Urinary bladder (tissue), 4 donors: ENCODE results near the gene HOXA6. TPM values are rescaled to one million over a fixed set of nuclear protein-coding genes. Genes with fewer than 3 reads are reported as not detected.

Experiments
- DNase-seq: peaks from one replicate; pipeline ENCODE4 v3.0.0-alpha.2; 2015; ENCODE audit errors: extremely low spot score
- H3K27ac ChIP-seq: one replicate; pipeline ENCODE4 v1.5.1; 2013; ENCODE audit warnings: low read depth, mild to moderate bottlenecking, moderate library complexity
- H3K36me3 ChIP-seq: one replicate; pipeline ENCODE4 v1.6.1; 2013; ENCODE audit warnings: mild to moderate bottlenecking, moderate library complexity; ENCODE audit not compliant: insufficient read depth
- H3K4me1 ChIP-seq: one replicate; pipeline ENCODE4 v1.6.1; 2013; ENCODE audit warnings: mild to moderate bottlenecking, moderate library complexity; ENCODE audit not compliant: insufficient read depth
- H3K4me3 ChIP-seq: one replicate; pipeline ENCODE4 v1.5.1; 2013; ENCODE audit warnings: low read depth, low read length
- WGBS: extraction: QIAGEN DNeasy Blood & Tissue Kit; methylation state at CpG from one replicate; pipeline ENCODE4 v1.1.7; 2013; 5-methylcytosine and 5-hydroxymethylcytosine counted together
- polyA plus RNA-seq: library from polyadenylated mRNA; stranded (reverse); fragments of 200-250 nt; gene quantifications from one replicate; pipeline ENCODE4 v1.2.3, GENCODE V29; 2013
- total RNA-seq: library from RNA; depleted of rRNA; stranded (reverse); fragments of >200 nt; gene quantifications from one replicate; pipeline ENCODE4 v1.2.3, GENCODE V29; 2014
- donor health status: healthy with polysubstance abuse.
- donor health status: healthy.

HOXA6 gene
- total and polyA plus RNA-seq, 2 donors: 4.4 to 8.4 TPM

GRCh38 chr7:27141137-27141922 lies 6.2 kb downstream of the HOXA6 start:
- Histone ChIP-seq H3K27ac (no peak overlapping the region), H3K4me1 (no peaks in the 10 kb centered on the region), H3K36me3 (peaks cover 3% of the 10 kb centered on the region), H3K4me3 (peak overlapping the region; percentile 41)
- WGBS: 88% methylated on average over 18 of the region's 18 CpGs
- no peak for DNase-seq

DNA sequence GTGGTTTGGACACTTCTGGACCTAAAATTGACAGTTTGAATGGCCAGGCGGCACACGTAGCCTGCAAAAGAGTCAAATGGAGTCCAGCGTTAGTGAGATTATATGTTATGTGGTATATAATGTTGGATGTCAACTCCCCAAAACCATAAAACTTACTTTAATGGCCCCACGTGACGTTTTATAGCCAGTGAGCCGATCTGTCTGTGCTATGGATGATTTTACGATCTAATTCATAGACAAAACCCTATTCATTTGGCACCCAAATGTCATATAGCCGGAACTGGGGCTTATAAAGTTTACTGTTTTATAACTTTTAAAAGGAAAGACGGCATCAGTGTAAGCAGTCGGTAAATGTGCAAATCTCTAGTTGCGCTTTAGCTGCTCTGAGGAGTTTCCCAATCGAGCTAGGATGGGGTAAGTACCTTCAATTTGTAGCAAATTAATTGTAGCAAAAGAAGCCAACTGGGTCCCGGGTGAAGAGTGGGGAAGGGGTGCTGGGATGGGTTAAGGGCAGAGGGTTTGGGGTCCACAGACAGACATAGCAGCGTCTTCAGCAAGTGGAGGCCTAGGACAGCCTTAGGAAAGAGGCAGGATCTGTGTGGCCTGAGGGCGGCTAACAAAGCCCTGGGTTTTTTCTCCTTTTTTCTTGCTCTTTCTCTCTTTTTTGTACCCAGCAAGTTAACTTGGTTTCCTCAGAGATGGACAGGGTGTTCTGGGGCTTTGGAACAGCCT lies 7.3 kb downstream of the HOXA6 start:
- Histone ChIP-seq H3K4me3 (no peak overlapping the region), H3K4me1 (no peaks in the 10 kb centered on the region), H3K36me3 (peaks cover 3% of the 10 kb centered on the region), H3K27ac (peak overlapping the region; percentile 69)
- WGBS: 82% methylated on average over 15 of the region's 15 CpGs
- DNase-seq: no peak

GRCh38 chr7:27139334-27140125 lies 8.0 kb downstream of the HOXA6 start:
- Histone ChIP-seq H3K27ac (peak overlapping the region; percentile 69), H3K4me1 (no peaks in the 10 kb centered on the region), H3K4me3 (peak overlapping the region; percentile 18), H3K36me3 (peaks cover 3% of the 10 kb centered on the region)
- WGBS: 75% methylated on average over 53 of the region's 53 CpGs
- DNase-seq: no peak

- H3K4me1 ChIP-seq: no peaks in the 10 kb centered on the region
- no peak for DNase-seq
- H3K36me3 ChIP-seq: peaks cover 3% of the 10 kb centered on the region
- H3K27ac ChIP-seq: peak overlapping the region; percentile 69
- WGBS: 76% methylated on average over 11 of the region's 11 CpGs
- H3K4me3 ChIP-seq: peak overlapping the region; percentile 18
These were observed 8.6 kb downstream of the HOXA6 start for GRCh38 chr7:27138985-27139333.

- WGBS: 92% methylated on average over 1 of the region's 1 CpG
- DNase-seq: no peak
- Histone ChIP-seq H3K27ac (peak overlapping the region; percentile 53), H3K4me3 (no peak overlapping the region), H3K4me1 (no peaks in the 10 kb centered on the region), H3K36me3 (peaks cover 3% of the 10 kb centered on the region)
These were observed 9.1 kb downstream of the HOXA6 start for GRCh38 chr7:27138472-27138871.

- H3K4me1 ChIP-seq: no peaks in the 10 kb centered on the region
These were observed 9.8 kb downstream of the HOXA6 start for GRCh38 chr7:27137640-27138315.

GRCh38 chr7:27134392-27134791 lies 13.2 kb downstream of the HOXA6 start:
- H3K4me1 ChIP-seq: peaks cover 3% of the 10 kb centered on the region
- 35% methylated on average over 2 of the region's 2 CpGs for WGBS
- no peak overlapping the region for H3K27ac ChIP-seq
- no peak for DNase-seq
- no peak overlapping the region for H3K4me3 ChIP-seq
- H3K36me3 ChIP-seq: no peaks in the 10 kb centered on the region

More at GRCh38 chr7:27137640-27138315, 9.8 kb downstream of the HOXA6 start:
- Histone ChIP-seq H3K27ac (no peak overlapping the region), H3K36me3 (no peaks in the 10 kb centered on the region), H3K4me3 (no peak overlapping the region)
- DNase-seq: no peak
- 82% methylated on average over 2 of the region's 2 CpGs for WGBS

DNA sequence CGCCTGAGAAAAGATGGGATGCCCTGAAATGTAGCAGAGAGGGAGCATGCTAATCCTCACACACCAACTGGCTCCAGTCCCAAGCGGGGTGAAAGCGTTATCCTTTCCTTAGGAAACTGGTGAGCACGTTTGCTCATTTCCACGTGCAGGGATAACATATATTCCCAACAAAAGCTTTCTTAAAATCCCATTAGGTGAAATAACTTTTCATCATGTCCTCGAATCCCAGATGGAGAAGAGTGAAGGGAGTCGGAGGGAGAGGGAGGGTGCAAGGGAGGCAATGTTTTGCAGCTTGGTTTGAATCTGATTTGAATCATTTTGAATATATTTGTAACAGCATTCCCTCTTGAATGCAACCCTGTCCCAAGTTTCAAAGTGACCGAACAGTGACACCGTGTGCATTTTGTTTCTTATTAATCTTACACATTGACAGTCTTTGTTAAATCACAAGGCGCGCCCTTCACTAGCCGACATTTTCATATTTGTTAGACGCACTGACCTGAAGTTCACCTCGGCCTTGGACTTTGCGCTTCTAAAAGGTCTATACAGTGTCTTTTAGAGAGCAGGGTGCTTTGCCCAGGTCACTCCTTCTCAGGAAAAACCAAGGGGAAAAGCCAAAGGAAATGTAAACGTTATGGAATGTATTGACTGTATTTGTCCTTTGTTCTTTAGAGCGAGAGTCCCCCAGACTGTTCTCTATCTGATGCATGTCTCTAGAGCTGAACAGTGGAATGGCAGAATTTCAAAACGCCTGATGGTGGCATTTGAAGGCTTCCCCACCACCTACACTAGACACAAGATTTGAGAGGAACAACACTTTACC lies 14.0 kb downstream of the HOXA6 start:
- WGBS: 66% methylated on average over 18 of the region's 18 CpGs
- H3K4me3 ChIP-seq: no peak overlapping the region
- H3K4me1 ChIP-seq: peaks cover 3% of the 10 kb centered on the region
- DNase-seq: no peak
- H3K27ac ChIP-seq: no peak overlapping the region
- no peaks in the 10 kb centered on the region for H3K36me3 ChIP-seq

- no peak for DNase-seq
- 40% methylated on average over 6 of the region's 6 CpGs for WGBS
- no peak overlapping the region for H3K4me3 ChIP-seq
- no peak overlapping the region for H3K27ac ChIP-seq
- H3K4me1 ChIP-seq: peaks cover 3% of the 10 kb centered on the region
- H3K36me3 ChIP-seq: no peaks in the 10 kb centered on the region
These were observed 14.6 kb downstream of the HOXA6 start for GRCh38 chr7:27132978-27133377.

DNA sequence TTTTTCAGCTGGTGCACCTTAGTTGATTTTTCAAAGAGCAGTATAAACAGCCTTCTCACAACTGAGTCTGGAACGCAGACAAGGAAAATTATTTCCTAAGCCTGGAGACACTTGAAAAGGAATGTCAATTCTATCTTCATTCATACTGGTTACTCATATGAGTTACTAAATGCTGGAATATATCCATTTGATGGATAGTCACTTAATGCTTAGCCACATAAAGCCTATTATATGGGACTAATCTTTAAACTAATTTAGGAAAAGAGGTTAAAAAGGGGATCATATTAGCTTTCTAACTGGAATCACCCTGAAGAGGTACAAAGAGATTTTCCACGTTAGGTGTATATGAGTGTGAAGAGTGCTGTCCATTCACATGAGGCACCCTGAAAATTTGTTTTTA lies 15.4 kb downstream of the HOXA6 start:
- no peak for DNase-seq
- Histone ChIP-seq H3K36me3 (no peaks in the 10 kb centered on the region), H3K27ac (no peak overlapping the region), H3K4me3 (no peak overlapping the region), H3K4me1 (peaks cover 3% of the 10 kb centered on the region)
- WGBS: 79% methylated on average over 2 of the region's 2 CpGs

DNA sequence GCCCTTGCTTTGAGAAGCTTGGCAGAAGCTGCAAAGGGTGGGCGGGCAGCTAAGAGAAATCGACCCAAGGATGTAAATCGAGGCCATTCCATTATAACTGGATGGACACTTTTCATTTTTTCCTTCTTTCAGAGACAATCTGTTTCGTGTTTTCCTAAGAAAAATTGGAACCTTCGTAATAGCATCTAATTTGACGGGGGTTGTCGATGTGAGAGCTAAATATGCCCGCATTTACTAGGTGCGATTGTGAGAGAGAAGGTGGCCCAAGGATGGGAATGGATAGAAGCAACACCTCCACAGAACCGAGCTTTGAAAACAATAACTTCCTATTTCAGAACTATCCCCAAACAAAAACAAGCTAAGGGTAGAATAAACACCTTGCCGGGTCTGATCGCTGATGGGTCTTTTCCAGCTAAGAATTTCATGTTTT lies 16.2 kb downstream of the HOXA6 start:
- peak overlapping the region; percentile 89 for H3K4me3 ChIP-seq
- no peaks in the 10 kb centered on the region for H3K36me3 ChIP-seq
- 49% methylated on average over 12 of the region's 12 CpGs for WGBS
- H3K4me1 ChIP-seq: peaks cover 3% of the 10 kb centered on the region
- no peak overlapping the region for H3K27ac ChIP-seq
- no peak for DNase-seq

DNA sequence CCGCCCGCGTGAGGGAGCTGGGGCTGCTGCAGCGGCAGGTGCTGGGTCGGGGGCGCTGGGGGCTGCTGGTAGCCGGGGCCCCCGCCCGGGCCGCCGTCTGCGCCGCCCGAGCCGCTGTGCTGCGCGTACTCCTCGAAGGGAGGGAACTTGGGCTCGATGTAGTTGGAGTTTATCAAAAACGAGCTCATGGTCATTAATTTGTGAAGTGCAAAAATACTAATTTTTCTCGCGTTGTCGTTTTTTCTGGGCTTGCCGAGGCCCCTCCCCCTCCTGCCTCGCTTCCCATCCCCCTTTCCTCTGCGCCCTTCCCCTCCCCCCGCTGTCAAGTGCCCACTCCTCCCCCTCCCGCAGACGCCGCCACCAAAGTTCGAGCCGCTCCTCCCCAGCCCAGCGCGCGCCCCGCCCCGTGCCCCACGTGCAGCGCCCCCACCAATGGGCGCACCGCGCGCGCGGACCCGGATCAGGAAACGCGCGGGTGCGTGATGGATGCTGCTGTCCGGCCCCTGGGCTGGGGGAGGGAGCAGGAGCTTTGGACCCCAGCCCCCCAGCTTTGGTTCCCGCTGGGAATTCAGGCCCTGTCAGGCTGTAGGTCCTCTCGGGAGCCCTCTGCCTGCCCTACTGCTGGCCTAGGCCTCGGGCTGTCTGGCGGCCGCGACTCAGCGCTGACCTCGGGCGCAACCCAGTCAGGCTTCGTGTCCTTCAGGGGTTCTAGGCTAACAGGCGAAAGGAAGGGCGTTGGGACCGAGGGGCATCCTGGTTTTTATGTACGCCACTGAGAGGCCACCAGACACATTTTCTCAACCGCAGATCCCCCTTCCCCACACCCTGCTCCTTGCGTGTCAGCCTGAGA lies 16.8 kb downstream of the HOXA6 start, which contains the start of gene HOXA4:
HOXA4 (minus strand) TSS at position 218 of the 850 bp plus-strand sequence; CDS start at position 194, 24 bp downstream.
- no peaks in the 10 kb centered on the region for H3K36me3 ChIP-seq
- peaks cover 3% of the 10 kb centered on the region for H3K4me1 ChIP-seq
- 3% methylated on average over 67 of the region's 67 CpGs for WGBS
- H3K27ac ChIP-seq: peak within 1 kb of the TSS; percentile 60
- peak; percentile 82 for DNase-seq
- peak within 1 kb of the TSS; percentile 89 for H3K4me3 ChIP-seq
